ENCODE measurements around the gene MRPS26. TPM values are rescaled to one million over a fixed set of nuclear protein-coding genes. Genes with fewer than 3 reads are reported as not detected.

The MRPS26 gene
- total and polyA plus RNA-seq, 2 of the 13 experiments (the other 11 are each of a cell fraction or from before 2014, with no cell fraction given), result 89.8 to 187 TPM

- TF ChIP-seq ZNF687 (CRISPR knock-in tag; IDR thresholded peaks at IDR 0.05) (peak; percentile 7), KLF13 (CRISPR knock-in tag; IDR thresholded peaks at IDR 0.05) (peak; percentile 62; the same call in 1 of the 2 replicates), ZFP91 (CRISPR knock-in tag; IDR thresholded peaks at IDR 0.05; ENCODE audit: borderline replicate concordance) (peak; percentile 41; the same call in 1 of the 2 replicates), ZNF710 (CRISPR knock-in tag; IDR thresholded peaks at IDR 0.05; ENCODE audit: borderline replicate concordance) (no peak), MED1 (CRISPR knock-in tag; IDR thresholded peaks at IDR 0.05) (peak; percentile 20), TIGD3 (CRISPR knock-in tag; IDR thresholded peaks at IDR 0.05; ENCODE audit: borderline replicate concordance) (0 out of 2 replicates have a peak, but pooled peaks have one; percentile 62), ZNF777 (CRISPR knock-in tag; IDR thresholded peaks at IDR 0.05) (no peak), GABPB1 (CRISPR knock-in tag; IDR thresholded peaks at IDR 0.05) (peak; percentile 12; the same call in 1 of the 2 replicates), ZBTB20 (CRISPR knock-in tag; IDR thresholded peaks at IDR 0.05; ENCODE audit: borderline replicate concordance, low read depth) (no peak), PITX1 (CRISPR knock-in tag; IDR thresholded peaks at IDR 0.05) (peak; percentile 42; the same call in 1 of the 2 replicates), ZNF496 (CRISPR knock-in tag; IDR thresholded peaks at IDR 0.05; ENCODE audit: insufficient replicate concordance) (no peak), ATM (IDR thresholded peaks at IDR 0.05; ENCODE audit: borderline replicate concordance) (no peak), TCF7 (IDR thresholded peaks at IDR 0.05; ENCODE audit: low read depth) (no peak), KLF6 (CRISPR knock-in tag; IDR thresholded peaks at IDR 0.05) (0 out of 2 replicates have a peak, but pooled peaks have one; percentile 36), SOX6 (IDR thresholded peaks at IDR 0.05) (no peak), SOX6 (CRISPR knock-in tag; IDR thresholded peaks at IDR 0.05) (peak; percentile 23; the same call in 1 of the 2 replicates), THYN1 (CRISPR knock-in tag; IDR thresholded peaks at IDR 0.05; ENCODE audit: borderline replicate concordance, low read depth) (no peak), MTF1 (CRISPR knock-in tag; IDR thresholded peaks at IDR 0.05) (no peak)
Measured at GRCh38 chr20:3072530-3073250, 26.8 kb downstream of the MRPS26 start (continued).
